GM21717 (cell line): ENCODE measurements around the gene CT45A8.
"Not testable (repeated sequence)": the region's sequence is repeated elsewhere in the genome, so short reads cannot be mapped to it uniquely, and the experiment has no call there.

ENCODE experiments used
- ATAC-seq: cut with Tn5 transposase; IDR thresholded peaks from one replicate; pipeline ENCODE4 v1.9.1; 2021; ENCODE audit warnings: mild to moderate bottlenecking, moderate library complexity; ENCODE audit not compliant: unreplicated experiment

Gene CT45A8

GRCh38 chrX:135854438-135854837 lies at the start of gene CT45A8:
CT45A8 (minus strand) TSS chrX:135854538; CDS start chrX:135850783, 3,755 bp downstream.
- not testable (repeated sequence) for ATAC-seq

GRCh38 chrX:135893294-135893817 lies 39.0 kb upstream of the CT45A8 start, which contains the start of the genes CT45A10 and SAGE1:
CT45A10 (minus strand) TSS chrX:135893444; CDS start chrX:135885344, 8,100 bp downstream.
SAGE1 (plus strand) TSS chrX:135893716; CDS start chrX:135896243, 2,527 bp downstream.
- no peak for ATAC-seq

GRCh38 chrX:135892781-135893180 lies 38.4 kb upstream of the CT45A8 start:
- no peak for ATAC-seq

GRCh38 chrX:135890087-135890585 lies 35.8 kb upstream of the CT45A8 start:
- no peak for ATAC-seq

GRCh38 chrX:135888976-135889375 lies 34.6 kb upstream of the CT45A8 start:
- ATAC-seq: not testable (repeated sequence)

GRCh38 chrX:135888230-135888629 lies 33.9 kb upstream of the CT45A8 start:
- ATAC-seq: not testable (repeated sequence)

GRCh38 chrX:135882741-135883140 lies 28.4 kb upstream of the CT45A8 start:
- not testable (repeated sequence) for ATAC-seq

- not testable (repeated sequence) for ATAC-seq
These were observed 17.4 kb upstream of the CT45A8 start, which contains the start of gene CT45A9 for GRCh38 chrX:135871712-135872111. CT45A9 (minus strand) TSS chrX:135871812; CDS start chrX:135868061, 3,751 bp downstream.

- ATAC-seq: not testable (repeated sequence)
These were observed 17.2 kb downstream of the CT45A8 start, which contains the start of gene CT45A7 for GRCh38 chrX:135837180-135837579. CT45A7 (minus strand) TSS chrX:135837280; CDS start chrX:135833533, 3,747 bp downstream.

- not testable (repeated sequence) for ATAC-seq
These were observed 34.4 kb downstream of the CT45A8 start, which contains the start of gene CT45A2 for GRCh38 chrX:135819912-135820311. CT45A2 (minus strand) TSS chrX:135820012; CDS start chrX:135816265, 3,747 bp downstream.

- not testable (repeated sequence) for ATAC-seq
These were observed 51.7 kb downstream of the CT45A8 start, which contains the start of gene CT45A6 for GRCh38 chrX:135802687-135803086. CT45A6 (minus strand) TSS chrX:135802787; CDS start chrX:135798993, 3,794 bp downstream.
